Measurements from ENCODE around the gene TNFRSF6B.

DNA sequence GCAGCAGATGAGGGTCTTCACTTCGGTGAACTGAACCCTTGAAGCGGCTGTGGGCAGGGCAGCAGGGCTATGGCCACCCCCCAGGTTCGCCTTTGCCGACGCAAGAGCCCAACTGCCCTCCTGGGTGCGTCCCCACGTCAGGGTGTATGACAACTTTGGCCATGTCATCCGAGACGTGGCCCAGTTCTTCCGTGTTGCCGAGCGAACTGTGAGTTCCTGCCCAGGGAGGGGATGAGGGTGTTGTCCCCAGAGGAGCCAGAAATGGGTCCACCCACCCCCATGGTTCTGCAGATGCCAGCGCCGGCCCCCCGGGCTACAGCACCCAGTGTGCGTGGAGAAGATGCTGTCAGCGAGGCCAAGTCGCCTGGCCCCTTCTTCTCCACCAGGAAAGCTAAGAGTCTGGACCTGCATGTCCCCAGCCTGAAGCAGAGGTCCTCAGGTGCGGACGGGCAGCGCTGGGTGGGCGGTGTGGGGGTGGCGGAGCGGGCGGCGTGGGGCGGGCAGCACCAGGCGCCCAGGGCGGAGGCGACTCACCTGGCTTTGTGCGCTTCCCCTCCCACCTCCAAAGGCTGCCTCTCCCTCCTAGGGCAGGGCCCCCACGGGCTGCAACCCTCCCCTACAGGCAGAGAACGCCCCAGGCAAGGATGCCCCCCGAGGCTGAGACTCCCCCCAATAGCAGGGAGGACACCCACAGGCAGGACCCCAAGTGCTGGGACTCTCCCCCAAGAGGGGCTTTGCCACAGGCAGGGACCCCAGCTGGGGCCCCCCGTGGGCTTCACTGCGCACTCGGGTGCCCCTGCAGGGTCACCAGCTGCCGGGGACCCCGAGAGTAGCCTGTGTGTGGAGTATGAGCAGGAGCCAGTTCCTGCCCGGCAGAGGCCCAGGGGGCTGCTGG is 6.2 kb upstream of the TNFRSF6B start:
- TF ChIP-seq, protein P1, sequence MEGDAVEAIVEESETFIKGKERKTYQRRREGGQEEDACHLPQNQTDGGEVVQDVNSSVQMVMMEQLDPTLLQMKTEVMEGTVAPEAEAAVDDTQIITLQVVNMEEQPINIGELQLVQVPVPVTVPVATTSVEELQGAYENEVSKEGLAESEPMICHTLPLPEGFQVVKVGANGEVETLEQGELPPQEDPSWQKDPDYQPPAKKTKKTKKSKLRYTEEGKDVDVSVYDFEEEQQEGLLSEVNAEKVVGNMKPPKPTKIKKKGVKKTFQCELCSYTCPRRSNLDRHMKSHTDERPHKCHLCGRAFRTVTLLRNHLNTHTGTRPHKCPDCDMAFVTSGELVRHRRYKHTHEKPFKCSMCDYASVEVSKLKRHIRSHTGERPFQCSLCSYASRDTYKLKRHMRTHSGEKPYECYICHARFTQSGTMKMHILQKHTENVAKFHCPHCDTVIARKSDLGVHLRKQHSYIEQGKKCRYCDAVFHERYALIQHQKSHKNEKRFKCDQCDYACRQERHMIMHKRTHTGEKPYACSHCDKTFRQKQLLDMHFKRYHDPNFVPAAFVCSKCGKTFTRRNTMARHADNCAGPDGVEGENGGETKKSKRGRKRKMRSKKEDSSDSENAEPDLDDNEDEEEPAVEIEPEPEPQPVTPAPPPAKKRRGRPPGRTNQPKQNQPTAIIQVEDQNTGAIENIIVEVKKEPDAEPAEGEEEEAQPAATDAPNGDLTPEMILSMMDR (conservative IDR thresholded peaks at IDR 0.05) = no peak
- TF ChIP-seq EZH2 (IDR thresholded peaks at IDR 0.05; ENCODE audit: low read depth) = no peak

Data from PC-9 (cell line).